ENCODE measurements around the gene GPATCH2L.

Gene GPATCH2L

GRCh38 chr14:76201162-76201561 lies 49.4 kb downstream of the GPATCH2L start:
- peak; percentile 11 for DNase-seq (ENCODE audit: low spot score)

GRCh38 chr14:76203086-76204001 lies 51.6 kb downstream of the GPATCH2L start:
- peak; percentile 50 for DNase-seq (ENCODE audit: low spot score)

GRCh38 chr14:76204461-76205230 lies 52.9 kb downstream of the GPATCH2L start:
- no peak for DNase-seq (ENCODE audit: low spot score)

DNA sequence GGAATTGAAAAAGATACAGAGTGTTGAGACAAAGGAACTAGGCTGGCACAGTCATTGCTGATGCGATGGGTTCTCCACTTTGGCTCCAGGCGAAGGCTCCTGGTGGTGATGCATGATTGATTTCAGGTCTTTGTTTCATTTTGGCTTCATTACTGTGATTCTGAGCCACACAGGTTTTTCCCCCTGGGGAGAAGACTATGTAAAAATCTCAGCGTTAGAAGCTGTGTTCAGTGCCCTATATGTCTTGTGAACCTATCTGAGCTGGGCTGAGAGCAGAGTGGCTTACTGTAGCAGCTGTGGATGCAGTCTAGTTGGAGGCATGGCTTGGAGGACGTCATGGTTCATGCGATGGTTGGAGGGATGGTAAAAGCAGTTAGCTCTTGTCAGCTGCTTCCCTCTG lies 54.0 kb downstream of the GPATCH2L start:
- DNase-seq (ENCODE audit: low spot score): no peak

- DNase-seq (ENCODE audit: low spot score): no peak
These were observed 56.6 kb downstream of the GPATCH2L start for GRCh38 chr14:76208340-76208739.

DNA sequence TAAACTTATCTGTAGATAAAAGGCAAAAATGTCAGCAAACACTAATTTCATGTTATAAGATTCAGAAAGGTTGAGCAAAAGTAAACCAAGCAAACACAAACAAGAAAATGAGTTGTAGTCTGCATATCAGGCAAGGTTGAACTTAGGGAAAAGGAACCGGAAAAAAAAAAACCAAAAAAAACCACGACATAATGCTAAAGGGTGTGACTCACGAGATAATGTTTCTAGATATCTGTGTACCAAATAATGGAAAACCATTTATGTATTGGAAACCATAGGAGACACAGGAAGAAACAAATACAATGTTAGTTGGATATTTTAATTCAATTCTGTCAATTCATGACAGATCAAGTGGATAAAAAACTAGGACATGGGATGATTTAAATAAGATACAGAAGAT lies 60.5 kb downstream of the GPATCH2L start:
- no peak for DNase-seq (ENCODE audit: low spot score)

DNA sequence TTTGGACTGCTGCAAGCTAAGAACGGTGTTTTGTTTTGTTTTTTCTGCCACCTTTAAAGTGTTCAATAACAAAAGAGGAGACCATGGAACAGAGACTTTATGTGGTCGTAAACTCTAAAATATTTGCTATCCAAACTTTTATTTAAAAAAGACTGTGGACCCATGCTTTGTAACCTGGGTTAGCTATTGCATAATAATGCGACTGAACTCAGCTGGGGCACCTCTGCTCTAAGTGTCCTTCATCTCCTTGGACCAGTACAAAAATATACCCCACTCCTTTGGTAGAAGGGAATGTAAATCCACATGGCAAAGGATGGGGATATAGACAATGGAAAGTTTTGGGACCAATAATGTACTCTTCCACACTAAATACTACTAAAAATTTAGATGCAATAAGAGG lies 65.5 kb downstream of the GPATCH2L start:
- DNase-seq (ENCODE audit: low spot score): no peak

DNA sequence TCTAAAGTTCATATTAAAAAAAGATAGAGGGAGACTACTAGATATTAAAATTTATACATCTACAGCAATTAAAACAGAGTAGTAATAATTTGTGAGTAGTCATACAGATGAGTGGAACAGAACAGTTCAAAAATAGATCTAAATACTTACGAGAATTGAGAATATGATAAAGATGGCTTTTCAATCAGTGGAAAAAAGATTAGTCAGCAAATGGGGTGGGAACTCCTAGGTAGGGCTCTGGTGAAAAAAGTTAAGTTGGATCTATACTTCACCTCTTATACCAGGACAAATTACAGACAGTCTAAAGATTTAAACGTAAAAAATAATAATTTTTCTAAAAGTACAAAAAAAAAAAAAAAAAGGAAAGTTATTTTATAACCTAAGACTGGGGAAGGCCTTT lies 66.9 kb downstream of the GPATCH2L start:
- no peak for DNase-seq (ENCODE audit: low spot score)

DNA sequence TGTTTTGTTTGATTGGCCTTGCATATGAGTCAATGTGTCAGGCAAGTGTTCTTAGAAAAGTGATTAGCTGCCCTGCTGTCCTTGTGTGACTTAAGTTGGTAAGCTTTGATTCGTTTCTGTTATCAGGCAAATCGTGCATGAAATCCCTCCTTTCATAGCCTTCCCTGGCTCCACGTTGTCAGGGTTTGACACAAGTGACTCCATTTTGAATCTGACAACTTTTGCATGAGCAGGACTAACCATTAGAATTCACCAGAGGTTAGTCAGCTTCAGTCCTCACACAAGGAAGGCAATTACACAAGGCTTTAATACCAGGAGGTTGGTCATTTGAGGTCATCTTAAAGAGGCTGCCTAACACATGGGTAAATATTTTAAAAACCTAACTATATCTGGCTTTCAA lies 68.2 kb downstream of the GPATCH2L start:
- DNase-seq (ENCODE audit: low spot score): no peak

- DNase-seq (ENCODE audit: low spot score): peak; percentile 12
These were observed 75.8 kb downstream of the GPATCH2L start for GRCh38 chr14:76227450-76228050.

DNA sequence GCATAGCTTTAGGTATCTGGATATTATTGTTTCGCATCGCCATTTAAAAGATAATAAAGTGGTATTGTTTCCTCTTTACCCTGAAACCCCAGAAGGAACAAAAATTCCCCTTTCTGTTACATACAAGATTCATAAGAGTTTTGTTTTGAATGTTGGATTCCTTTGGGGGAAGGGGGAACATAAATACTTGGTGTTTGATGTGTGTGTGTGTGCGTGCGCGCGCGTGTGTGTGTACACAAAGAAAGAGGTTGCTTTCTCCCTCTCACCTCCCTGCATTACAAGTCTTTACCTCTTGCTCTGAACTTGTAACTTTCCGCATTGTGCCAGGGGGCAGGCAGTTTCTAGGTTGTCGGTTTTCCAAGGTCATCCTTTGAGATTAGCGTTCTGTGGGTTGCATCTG lies 76.4 kb downstream of the GPATCH2L start:
- DNase-seq (ENCODE audit: low spot score): no peak

DNA sequence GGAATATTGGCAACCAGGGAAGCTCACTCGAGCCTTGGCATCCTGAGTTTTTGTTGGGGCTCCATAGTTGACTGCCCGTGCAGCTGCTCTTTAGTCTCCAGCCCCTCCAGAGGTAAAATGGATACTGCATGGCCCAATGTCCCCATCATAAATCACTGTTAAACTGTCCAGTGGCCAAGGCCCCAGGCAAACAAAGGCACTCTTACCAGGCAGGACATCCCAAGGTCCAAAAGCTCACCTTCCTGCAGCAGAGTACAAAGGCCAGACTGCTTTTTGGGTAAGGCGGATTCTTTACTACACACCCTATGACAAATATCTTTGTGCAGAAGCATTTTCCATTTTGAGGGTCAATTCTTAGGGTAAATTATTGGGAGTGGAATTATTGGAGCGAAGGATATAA lies 81.1 kb downstream of the GPATCH2L start:
- DNase-seq (ENCODE audit: low spot score): no peak

DNA sequence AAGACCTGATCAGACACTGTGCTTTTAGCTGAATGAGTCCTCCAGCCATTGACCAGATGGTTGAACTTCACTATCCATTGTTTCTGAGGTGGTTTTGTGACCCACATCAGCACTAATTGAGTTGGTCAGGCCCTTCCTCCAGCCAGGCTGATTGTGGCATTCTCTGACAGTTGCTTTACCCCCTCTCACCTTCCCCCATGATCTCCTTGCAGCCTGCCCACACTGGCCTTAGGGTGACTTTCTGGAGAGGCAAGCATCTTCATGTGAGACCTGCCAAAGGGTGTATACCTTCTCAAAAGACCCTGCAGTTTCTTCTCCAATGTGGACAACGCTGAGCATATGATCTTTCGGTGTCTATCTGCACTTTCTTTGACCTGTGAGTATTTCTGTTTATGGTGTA lies 83.9 kb downstream of the GPATCH2L start:
- DNase-seq (ENCODE audit: low spot score): no peak

DNA sequence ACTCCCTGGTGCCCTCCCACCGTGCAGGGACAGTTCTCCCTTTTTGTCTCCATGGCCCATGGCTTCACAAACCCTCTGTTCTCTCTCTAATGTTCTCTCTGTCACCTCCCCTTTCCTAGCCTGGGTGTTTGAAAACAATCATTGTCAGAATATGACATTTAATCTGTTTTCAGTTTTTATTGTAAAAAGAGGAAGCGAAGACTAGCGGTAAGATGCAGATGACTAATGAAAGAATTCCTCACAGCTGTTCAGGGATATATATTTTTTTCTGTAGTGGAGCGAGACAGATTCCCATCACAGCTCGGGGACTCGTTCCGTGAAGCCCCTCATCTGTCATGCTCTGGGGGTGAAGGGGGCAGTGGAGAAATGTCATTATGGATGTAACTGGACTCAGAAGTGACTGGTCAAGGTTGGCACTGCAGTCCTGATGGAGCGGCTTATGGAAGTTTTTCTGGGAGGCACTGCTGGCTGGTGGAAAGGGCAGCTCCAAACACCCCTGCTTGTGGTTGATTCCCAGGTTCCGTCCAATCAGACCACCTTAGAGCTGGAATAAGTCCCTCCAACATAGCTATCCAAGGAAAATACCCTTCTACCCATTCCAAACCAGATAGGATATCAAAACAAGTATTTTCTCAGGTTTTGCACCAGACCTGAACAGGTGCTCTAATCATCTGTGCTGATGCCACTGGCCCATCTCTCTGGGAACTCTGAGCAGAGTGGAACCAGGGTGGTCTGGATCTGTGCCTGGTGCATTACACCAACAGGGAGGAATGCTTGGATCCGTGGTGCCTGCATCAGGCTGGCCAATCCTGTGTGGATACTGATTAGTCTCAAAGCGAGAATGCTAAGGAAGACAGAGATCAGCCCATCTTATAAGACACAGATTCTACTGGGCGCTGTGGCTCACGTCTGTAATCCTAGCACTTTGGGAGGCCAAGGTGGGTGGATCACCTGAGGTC lies 84.7 kb downstream of the GPATCH2L start:
- no peak for DNase-seq (ENCODE audit: low spot score)

DNA sequence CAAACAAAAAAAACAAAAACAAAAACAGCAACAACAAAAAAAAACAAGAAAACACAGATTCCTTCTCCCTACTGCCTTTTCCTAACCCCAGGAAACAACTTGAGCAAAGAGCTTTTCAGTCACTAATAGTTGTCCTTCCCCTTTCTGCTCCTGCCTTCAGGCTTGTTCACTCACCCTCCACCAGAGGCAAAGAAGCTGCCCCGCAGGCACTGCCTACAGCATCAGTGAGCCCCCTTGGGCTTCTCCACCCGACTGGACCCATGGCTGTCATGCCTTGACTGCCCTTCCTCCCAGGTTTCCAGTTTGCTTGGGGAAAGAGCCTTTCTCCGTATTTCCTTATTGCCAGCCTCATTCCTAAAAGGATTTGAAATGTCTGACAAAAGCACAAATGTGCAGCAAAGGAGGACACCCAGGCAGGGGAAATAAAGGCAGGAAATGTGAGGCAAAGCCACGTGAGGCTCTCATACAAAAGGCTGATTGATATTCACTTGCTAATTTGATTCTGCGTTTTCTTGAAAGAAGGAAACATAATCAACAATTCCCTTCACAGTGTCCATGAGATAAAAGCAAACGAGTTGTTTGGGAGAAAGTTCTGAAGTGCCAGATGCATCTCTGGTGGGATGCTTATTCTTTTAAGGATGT lies 85.7 kb downstream of the GPATCH2L start:
- DNase-seq (ENCODE audit: low spot score): no peak

DNA sequence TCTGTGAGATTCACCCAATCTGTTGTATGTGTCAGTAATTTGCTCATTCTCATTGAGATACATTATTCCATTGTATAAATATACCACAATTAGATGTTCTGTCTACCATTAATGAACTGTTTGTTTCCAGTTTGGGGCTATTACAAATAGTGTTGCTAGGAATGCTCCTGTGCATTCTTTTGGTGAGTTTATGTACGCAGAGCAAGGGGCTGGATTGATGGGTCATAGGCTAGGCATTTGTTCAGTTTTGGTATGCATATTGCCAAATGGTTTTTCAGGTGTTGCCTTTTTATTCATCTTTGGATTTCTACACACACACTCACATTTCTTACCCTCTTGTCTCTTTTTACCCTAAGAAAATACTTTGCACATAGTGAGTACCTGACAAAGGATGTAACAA lies 93.4 kb downstream of the GPATCH2L start:
- DNase-seq (ENCODE audit: low spot score): no peak

DNA sequence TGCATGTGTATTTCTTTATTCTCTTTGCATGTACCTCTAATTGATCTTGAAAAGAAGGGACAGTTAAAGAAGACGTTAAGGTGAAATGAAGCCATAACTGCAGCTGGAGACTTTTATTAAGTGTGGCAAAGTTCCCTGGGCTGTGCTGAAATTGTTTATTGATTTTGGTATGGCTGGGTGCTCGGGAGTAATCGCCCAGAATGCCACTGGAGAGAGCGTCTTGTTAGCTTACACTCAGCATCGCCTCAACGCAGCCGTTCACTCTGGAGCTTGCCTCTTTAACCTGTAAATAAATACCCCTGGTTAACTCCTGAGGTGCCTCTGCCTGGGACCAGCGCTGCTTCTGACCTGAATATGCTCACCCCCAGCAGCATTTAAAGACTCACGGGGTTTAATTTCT lies 98.6 kb downstream of the GPATCH2L start:
- DNase-seq (ENCODE audit: low spot score): no peak

DNA sequence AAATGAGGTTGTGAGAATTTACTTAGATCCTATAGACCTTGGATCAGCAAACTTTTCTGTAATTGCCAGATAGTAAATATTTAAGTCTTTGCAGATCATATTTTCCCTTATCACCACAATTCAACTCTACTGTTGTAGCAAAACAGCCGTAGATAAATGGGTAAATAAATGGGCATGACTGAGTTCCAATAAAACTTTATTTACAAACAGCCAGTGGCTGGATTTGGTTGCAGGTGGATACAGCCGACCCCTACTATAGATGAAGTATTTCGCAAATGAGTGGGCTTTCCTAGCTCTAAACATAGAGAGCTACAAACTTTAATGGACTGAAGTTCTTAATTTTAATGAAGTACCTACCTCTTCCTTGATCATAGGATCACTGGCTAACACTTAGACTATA lies 100.7 kb downstream of the GPATCH2L start:
- no peak for DNase-seq (ENCODE audit: low spot score)

- DNase-seq (ENCODE audit: low spot score): no peak
These were observed 101.4 kb downstream of the GPATCH2L start for GRCh38 chr14:76253111-76253510.

- no peak for DNase-seq (ENCODE audit: low spot score)
These were observed 104.8 kb downstream of the GPATCH2L start for GRCh38 chr14:76256545-76256944.

DNA sequence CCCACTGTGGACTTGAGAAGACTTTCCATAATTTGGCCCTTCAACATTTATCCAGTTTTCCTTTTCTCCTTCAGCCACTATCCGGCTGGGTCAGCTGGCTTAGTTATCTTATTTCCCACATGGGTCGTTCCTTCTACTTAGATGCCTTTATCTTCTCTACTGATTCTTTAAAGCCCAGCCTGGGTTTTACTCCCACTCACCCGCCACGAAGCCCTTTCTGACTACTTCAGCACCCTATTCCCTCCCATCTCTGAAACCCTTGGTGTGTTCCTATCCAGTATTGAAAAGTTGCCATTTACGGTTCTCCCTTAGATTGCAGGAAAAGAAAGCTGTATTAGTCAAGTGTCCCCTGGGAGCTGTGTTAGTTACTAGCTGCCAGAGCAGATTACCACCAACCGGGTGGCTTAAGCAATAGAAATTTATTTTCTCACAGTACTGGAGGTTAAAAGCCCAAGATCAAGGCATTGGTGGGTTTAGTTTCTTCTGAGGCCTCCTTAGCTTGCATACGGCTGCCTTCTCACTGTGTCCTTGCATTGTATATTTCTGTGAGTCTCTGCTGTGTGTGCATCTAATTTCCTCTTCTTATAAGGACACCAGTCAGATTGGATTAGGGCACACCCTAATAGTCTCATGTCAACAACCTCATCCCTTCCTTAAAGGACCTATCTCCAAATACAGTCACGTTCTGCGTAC lies 105.5 kb downstream of the GPATCH2L start:
- peak; percentile 37 for DNase-seq (ENCODE audit: low spot score)
